H1 (cell line): Measurements from ENCODE around the gene KRTAP5-6. TPM values are rescaled to one million over a fixed set of nuclear protein-coding genes. Genes with fewer than 3 reads are reported as not detected.
A peak's percentile ranks its signal among the peaks of the same experiment; 100 is the strongest.

Experiments
- CTCF ChIA-PET: fragments of 300-600 bp; sonication (Branson Sonifier 250); formaldehyde crosslinking; loops from one replicate; lab custom pipeline; 2021; ENCODE audit not compliant: partially characterized antibody; lab: Charles Lee
- POLR2A ChIA-PET: fragments of 300-600 bp; sonication (Branson Sonifier 250); formaldehyde crosslinking; loops from one replicate; lab custom pipeline; 2021; ENCODE audit warnings: inconsistent platforms; ENCODE audit not compliant: partially characterized antibody; lab: Charles Lee
- DNase-seq, 2 experiments: peaks; one replicate each; pipeline versions ENCODE4 v3.0.0 to v3.0.0-alpha.2; 2010 to 2022; ENCODE audit warnings: low spot score in 2 of 2, low read depth in 1 of 2, mixed read lengths in 1 of 2
- FAIRE-seq: peaks from 2 replicates; lab custom pipeline; 2011; peaks lifted over from hg19 to GRCh38; lab: Jason Lieb, UNC
- H2AFZ ChIP-seq: 2 replicates; pipeline ENCODE4 v1.8.1; 2012; ENCODE audit warnings: low read length, inconsistent platforms
- H2AK5ac ChIP-seq: 2 replicates; pipeline ENCODE4 v1.6.1; 2013; ENCODE audit warnings: low read depth, low read length
- H2BK120ac ChIP-seq: replicated peaks from 2 replicates; pipeline ENCODE3; 2013; ENCODE audit warnings: low read depth, low read length, inconsistent platforms
- H2BK12ac ChIP-seq: 2 replicates; pipeline ENCODE4 v1.6.1; 2013; ENCODE audit warnings: low read depth, low read length
- H2BK15ac ChIP-seq: 2 replicates; pipeline ENCODE4 v1.6.1; 2013; ENCODE audit warnings: low read length
- H2BK20ac ChIP-seq: 2 replicates; pipeline ENCODE4 v1.6.1; 2013; ENCODE audit warnings: low read length
- H2BK5ac ChIP-seq: 2 replicates; pipeline ENCODE4 v1.6.1; 2013; ENCODE audit warnings: low read depth, low read length
- H3K14ac ChIP-seq: 2 replicates; pipeline ENCODE4 v1.6.1; 2013; ENCODE audit warnings: inconsistent platforms; ENCODE audit not compliant: insufficient read length
- H3K18ac ChIP-seq: 2 replicates; pipeline ENCODE4 v1.6.1; 2013; ENCODE audit warnings: low read length; ENCODE audit errors: extremely low read depth
- H3K23ac ChIP-seq: 2 replicates; pipeline ENCODE4 v1.6.1; 2013; ENCODE audit warnings: inconsistent platforms; ENCODE audit not compliant: insufficient read length
- H3K23me2 ChIP-seq: 2 replicates; pipeline ENCODE4 v1.6.1; 2013; ENCODE audit warnings: low read depth, low read length
- H3K27ac ChIP-seq: 2 replicates; pipeline ENCODE4 v1.6.1; 2011; ENCODE audit warnings: low read depth, low read length, inconsistent platforms
- H3K27me3 ChIP-seq, 4 experiments: replicated peaks in 1 of 4; 1 replicate in 1 of 4; 2 replicates in 3 of 4; pipeline versions ENCODE4 v1.6.1 to v1.8.1; 2011 to 2013; ENCODE audit warnings: low read length in 3 of 4, mild to moderate bottlenecking in 3 of 4, inconsistent platforms in 2 of 4, mixed read lengths in 2 of 4, moderate library complexity in 1 of 4; ENCODE audit not compliant: control insufficient read depth in 3 of 4, insufficient read depth in 3 of 4; ENCODE audit errors: extremely low read depth in 1 of 4
- H3K36me3 ChIP-seq, 4 experiments: 2 replicates each; pipeline versions ENCODE4 v1.6.1 to v1.8.1; 2011 to 2013; ENCODE audit warnings: mild to moderate bottlenecking in 4 of 4, low read length in 3 of 4, moderate library complexity in 2 of 4, control low read depth in 1 of 4, inconsistent platforms in 1 of 4; ENCODE audit not compliant: insufficient read depth in 4 of 4, control insufficient read depth in 2 of 4
- H3K4ac ChIP-seq: replicated peaks from 2 replicates; pipeline ENCODE3; 2013; ENCODE audit warnings: low read length, low read depth, mixed read lengths, inconsistent platforms; ENCODE audit not compliant: insufficient read length
- H3K4me1 ChIP-seq, 4 experiments: replicated peaks in 1 of 4; 1 replicate in 1 of 4; 2 replicates in 3 of 4; pipeline versions ENCODE4 v1.6.1 to v1.8.1; 2011 to 2013; ENCODE audit warnings: low read length in 3 of 4, inconsistent platforms in 2 of 4, mixed read lengths in 1 of 4; ENCODE audit not compliant: insufficient read depth in 4 of 4, control insufficient read depth in 3 of 4
- H3K4me2 ChIP-seq, 2 experiments: 2 replicates each; pipeline versions ENCODE4 v1.6.1 to v1.8.1; 2011 to 2013; ENCODE audit warnings: low read depth in 2 of 2, low read length in 2 of 2, control low read depth in 1 of 2, inconsistent platforms in 1 of 2, mild to moderate bottlenecking in 1 of 2; ENCODE audit not compliant: insufficient read depth in 1 of 2
- H3K4me3 ChIP-seq, 4 experiments: fragments of 200-600, 300-600 bp in 1 of 4; sonication (generic), shearing (Covaris generic), sonication (Bioruptor Twin) in 1 of 4; 2 replicates each; pipeline versions ENCODE4 v1.5.1 to v1.8.1; 2011 to 2016; ENCODE audit warnings: low read length in 4 of 4, low read depth in 3 of 4, control low read depth in 2 of 4, inconsistent platforms in 2 of 4, mild to moderate bottlenecking in 2 of 4, mixed read lengths in 1 of 4, moderate library complexity in 1 of 4; ENCODE audit not compliant: insufficient read depth in 2 of 4; ENCODE audit errors: extremely low read depth in 1 of 4
- H3K56ac ChIP-seq: replicated peaks from 2 replicates; pipeline ENCODE3; 2013; ENCODE audit warnings: low read depth, mild to moderate bottlenecking, mixed read lengths, low read length, inconsistent platforms; ENCODE audit not compliant: insufficient read length
- H3K79me1 ChIP-seq: 2 replicates; pipeline ENCODE4 v1.6.1; 2013; ENCODE audit warnings: low read depth, low read length, control low read depth
- H3K79me2 ChIP-seq, 2 experiments: 2 replicates each; pipeline versions ENCODE4 v1.6.1 to v1.8.1; 2012 to 2013; ENCODE audit warnings: low read length in 2 of 2, mild to moderate bottlenecking in 2 of 2, inconsistent platforms in 1 of 2; ENCODE audit not compliant: insufficient read depth in 2 of 2, control insufficient read depth in 1 of 2
- H3K9ac ChIP-seq, 4 experiments: replicated peaks in 1 of 4; 1 replicate in 1 of 4; 2 replicates in 3 of 4; pipeline versions ENCODE4 v1.6.1 to v1.8.1; 2011 to 2013; ENCODE audit warnings: low read depth in 3 of 4, low read length in 3 of 4, control low read depth in 2 of 4, mild to moderate bottlenecking in 2 of 4, moderate library complexity in 2 of 4, inconsistent platforms in 1 of 4; ENCODE audit errors: extremely low read depth in 1 of 4
- H3K9me3 ChIP-seq, 2 experiments: 2 replicates each; pipeline versions ENCODE4 v1.6.1 to v1.8.1; 2012 to 2013; ENCODE audit warnings: mild to moderate bottlenecking in 2 of 2, moderate library complexity in 2 of 2, control low read depth in 1 of 2, inconsistent platforms in 1 of 2, low read depth in 1 of 2, low read length in 1 of 2, mixed read lengths in 1 of 2; ENCODE audit not compliant: insufficient read depth in 2 of 2
- H4K20me1 ChIP-seq, 2 experiments: replicated peaks in 1 of 2; 2 replicates each; pipeline versions ENCODE3 to v1.8.1; 2011 to 2013; ENCODE audit warnings: inconsistent platforms in 2 of 2, low read length in 2 of 2, mild to moderate bottlenecking in 1 of 2; ENCODE audit not compliant: insufficient read depth in 2 of 2, control insufficient read depth in 1 of 2
- H4K5ac ChIP-seq: 2 replicates; pipeline ENCODE4 v1.6.1; 2013; ENCODE audit warnings: low read length, low read depth, mixed read lengths, inconsistent platforms; ENCODE audit not compliant: insufficient read length
- H4K8ac ChIP-seq: 2 replicates; pipeline ENCODE4 v1.8.0; 2013; ENCODE audit warnings: mild to moderate bottlenecking, moderate library complexity, low read length, inconsistent platforms; ENCODE audit not compliant: insufficient read depth; ENCODE audit errors: extremely low read depth
- H4K91ac ChIP-seq: replicated peaks from 2 replicates; pipeline ENCODE3; 2013; ENCODE audit warnings: low read length, mixed read lengths, inconsistent platforms; ENCODE audit not compliant: insufficient read length
- GTF2F1 ChIP-seq: IDR thresholded peaks from 2 replicates; pipeline ENCODE4 v1.6.1; 2012; ENCODE audit warnings: low read depth, low read length, improper control_type of control experiment, borderline replicate concordance
- RBBP5 ChIP-seq: IDR thresholded peaks from 2 replicates; pipeline ENCODE4 v1.7.1; 2012; ENCODE audit warnings: low read depth, mild to moderate bottlenecking, inconsistent platforms, low read length, moderate library complexity, borderline replicate concordance
- WGBS, 2 experiments: shearing (Covaris generic) in 1 of 2; methylation state at CpG; one replicate each; pipeline versions ENCODE4 v1.1.6 to v1.1.7; 2013 to 2015; ENCODE audit warnings: low lambda C conversion rate in 2 of 2, mixed read lengths in 2 of 2, inconsistent platforms in 1 of 2, low coverage in 1 of 2, missing lambda C conversion rate in 1 of 2; ENCODE audit not compliant: insufficient replicate concordance in 2 of 2, insufficient coverage in 1 of 2, insufficient read length in 1 of 2; ENCODE audit errors: extremely low coverage in 1 of 2, missing lambda C conversion rate in 1 of 2; 5-methylcytosine and 5-hydroxymethylcytosine counted together
- polyA plus RNA-seq, 7 experiments: library from polyadenylated mRNA; depleted of rRNA in 3 of 7; stranded (reverse) in 5 of 7; unstranded in 2 of 7; fragments of >200 nt in 5 of 7; fragments of 200-250 nt in 2 of 7; gene quantifications; 1 replicate in 5 of 7; 2 replicates in 1 of 7; 4 replicates in 1 of 7; pipeline versions ENCODE4 v1.2.1 to v1.2.3, GENCODE V29; 2011 to 2013; ENCODE audit warnings: missing spikeins in 2 of 7, mixed read lengths in 2 of 7
- total RNA-seq: library from RNA; stranded (reverse); fragmentation: NEBNext Ultra II Directional; extraction: Animal tissue kit (Norgen Biotek cat#: 25700); gene quantifications from 2 replicates; pipeline ENCODE4 v1.2.1, GENCODE V29; 2021

The KRTAP5-6 gene
- total and polyA plus RNA-seq, 2 of the 8 experiments (the other 6 are each of a cell fraction or from before 2014, with no cell fraction given): not detected

- Histone ChIP-seq H3K79me2 (no peaks in the 10 kb centered on the region), H2BK5ac (no peak overlapping the region), H2AK5ac (no peak overlapping the region), H3K56ac (no peak overlapping the region), H3K18ac (no peak overlapping the region), H2BK120ac (no peak overlapping the region), H3K27ac (no peak overlapping the region), H3K9me3 (no peaks in the 10 kb centered on the region), H3K4me1 (peaks cover 0 to 6% (median 2%) of the 10 kb centered on the region in 4 experiments; a peak in 3 of 7 replicates), H2AFZ (no peak overlapping the region), H4K5ac (no peak overlapping the region), H3K23me2 (no peaks in the 10 kb centered on the region), H3K9ac (no peak overlapping the region), H4K8ac (no peak overlapping the region), H4K20me1 (no peaks in the 10 kb centered on the region), H3K14ac (no peak overlapping the region), H2BK15ac (peak overlapping the region; percentile 61; the same call in 1 of the 2 replicates), H2BK12ac (0 out of 2 replicates have a peak overlapping the region, but pooled peaks have one; percentile 43), H3K79me1 (no peaks in the 10 kb centered on the region), H3K36me3 (no peaks in the 10 kb centered on the region), H3K4me3 (no peak overlapping the region), H2BK20ac (no peak overlapping the region), H3K4ac (no peak overlapping the region), H4K91ac (no peak overlapping the region), H3K4me2 (no peak overlapping the region), H3K23ac (no peak overlapping the region), H3K27me3 (peaks cover 0 to 9% (median 6%) of the 10 kb centered on the region in 4 experiments; a peak in 4 of 7 replicates)
- ChIA-PET POLR2A (no interaction called here), CTCF (interaction anchor here (0.7 to 10.1 kb wide), 13 partner anchors 12 to 625 kb away, joined by 3 to 166 read pairs (median 4); partner anchors contain the start of gene SYT8)
- 73% methylated on average over 5 of the region's 5 CpGs; no CpG with 5 or more reads in 1 of the 2 experiments for WGBS, 2 experiments
- no peak for FAIRE-seq
- no peak for DNase-seq
- no peak for TF ChIP-seq RBBP5
- TF ChIP-seq GTF2F1: no peak
Measured at GRCh38 chr11:1650918-1651262, 46.1 kb upstream of the KRTAP5-6 start.
